Endothelial cell of umbilical vein (primary cell): ENCODE results near the gene TESPA1. TPM values are rescaled to one million over a fixed set of nuclear protein-coding genes. Genes with fewer than 3 reads are reported as not detected.
"Not testable (repeated sequence)": the region's sequence is repeated elsewhere in the genome, so short reads cannot be mapped to it uniquely, and the experiment has no call there.

Experiments
- BruUV-seq: library from RNA; stranded (reverse); fragments of 400-500 nt; replicated peaks from 2 replicates; lab custom pipeline; 2021; lab: Mats Ljungman, UMichigan
- CTCF ChIA-PET: fragments of 300-600, 350-600 bp; sonication (Branson Sonifier 250); formaldehyde crosslinking; loops from one replicate; lab custom pipeline; 2021; ENCODE audit warnings: antibody characterized with exemption, inconsistent platforms; lab: Charles Lee
- POLR2A ChIA-PET: fragments of 300-600, 350-600 bp; sonication (Branson Sonifier 250); formaldehyde crosslinking; loops from one replicate; lab custom pipeline; 2021; ENCODE audit warnings: antibody characterized with exemption, inconsistent platforms; lab: Charles Lee
- DNase-seq: peaks from one replicate; pipeline ENCODE4 v3.0.0-alpha.2; 2011; ENCODE audit warnings: low read depth, low spot score
- FAIRE-seq: peaks from 2 replicates; lab custom pipeline; 2011; peaks lifted over from hg19 to GRCh38; lab: Jason Lieb, UNC
- H2AFZ ChIP-seq: 2 replicates; pipeline ENCODE4 v1.6.0; 2012; ENCODE audit warnings: low read depth, low read length, control low read depth, inconsistent platforms
- H3K27ac ChIP-seq: 2 replicates; pipeline ENCODE4 v1.5.1; 2011; ENCODE audit warnings: low read depth, mild to moderate bottlenecking, control low read depth, low read length, moderate library complexity; ENCODE audit not compliant: insufficient read depth
- H3K27me3 ChIP-seq, 2 experiments: 2 replicates each; pipeline versions ENCODE4 v1.6.0 to v1.6.1; 2011; ENCODE audit warnings: low read length in 2 of 2, mixed read lengths in 1 of 2; ENCODE audit not compliant: control insufficient read depth in 2 of 2, insufficient read depth in 2 of 2
- H3K36me3 ChIP-seq, 2 experiments: 2 replicates in 1 of 2; 3 replicates in 1 of 2; pipeline ENCODE4 v1.5.1; 2011; ENCODE audit warnings: low read length in 2 of 2, mild to moderate bottlenecking in 1 of 2, moderate library complexity in 1 of 2; ENCODE audit not compliant: control insufficient read depth in 2 of 2, insufficient read depth in 2 of 2; ENCODE audit errors: extremely low read depth in 1 of 2
- H3K4me1 ChIP-seq: 3 replicates; pipeline ENCODE4 v1.5.1; 2011; ENCODE audit warnings: mild to moderate bottlenecking, low read length; ENCODE audit not compliant: control insufficient read depth, insufficient read depth; ENCODE audit errors: extremely low read depth
- H3K4me2 ChIP-seq: 2 replicates; pipeline ENCODE4 v1.6.1; 2011; ENCODE audit warnings: low read length, control low read depth, mixed read lengths; ENCODE audit not compliant: insufficient read depth
- H3K4me3 ChIP-seq, 3 experiments: fragments of 200-600 bp in 1 of 3; sonication (generic), shearing (Covaris generic) in 1 of 3; replicated peaks in 1 of 3; 2 replicates each; pipeline ENCODE4 v1.5.1; 2011 to 2016; ENCODE audit warnings: control low read depth in 3 of 3, low read length in 3 of 3, mild to moderate bottlenecking in 2 of 3, inconsistent platforms in 1 of 3, low read depth in 1 of 3, moderate library complexity in 1 of 3; ENCODE audit not compliant: insufficient read depth in 1 of 3
- H3K79me2 ChIP-seq: 2 replicates; pipeline ENCODE4 v1.6.0; 2012; ENCODE audit warnings: low read length, inconsistent platforms; ENCODE audit not compliant: control insufficient read depth, insufficient read depth
- H3K9ac ChIP-seq: replicated peaks from 2 replicates; pipeline ENCODE3; 2011; ENCODE audit warnings: low read length, control low read depth; ENCODE audit not compliant: insufficient read depth; ENCODE audit errors: extremely low read depth
- H3K9me1 ChIP-seq: replicated peaks from 3 replicates; pipeline ENCODE4 v1.6.0; 2011; ENCODE audit warnings: mild to moderate bottlenecking, low read length; ENCODE audit not compliant: control insufficient read depth, insufficient read depth; ENCODE audit errors: extremely low read depth
- H3K9me3 ChIP-seq: replicated peaks from 2 replicates; pipeline ENCODE4 v1.5.1; 2012; ENCODE audit warnings: low read length, inconsistent platforms; ENCODE audit not compliant: control insufficient read depth, insufficient read depth
- H4K20me1 ChIP-seq: replicated peaks from 2 replicates; pipeline ENCODE3; 2011; ENCODE audit warnings: mild to moderate bottlenecking, low read length; ENCODE audit not compliant: control insufficient read depth, insufficient read depth; ENCODE audit errors: extremely low read depth
- EZH2 ChIP-seq: IDR thresholded peaks from 2 replicates; pipeline ENCODE4 v1.6.1; 2012; ENCODE audit warnings: borderline replicate concordance, low read depth, mild to moderate bottlenecking, moderate library complexity, low read length, inconsistent platforms; ENCODE audit not compliant: severe bottlenecking
- FOS ChIP-seq: IDR thresholded peaks from 2 replicates; pipeline ENCODE4 v1.6.1; 2011; ENCODE audit warnings: mild to moderate bottlenecking, low read length, moderate library complexity, borderline replicate concordance; ENCODE audit not compliant: insufficient read depth
- GATA2 ChIP-seq: IDR thresholded peaks from 2 replicates; pipeline ENCODE4 v1.7.0; 2011; ENCODE audit warnings: low read depth, mild to moderate bottlenecking, moderate library complexity, mixed read lengths, low read length; ENCODE audit not compliant: insufficient read length, insufficient read depth
- JUN ChIP-seq: IDR thresholded peaks from 2 replicates; pipeline ENCODE4 v1.6.1; 2011; ENCODE audit warnings: borderline replicate concordance, low read depth; ENCODE audit not compliant: insufficient read length, insufficient read depth
- MYC ChIP-seq: IDR thresholded peaks from one replicate; pipeline ENCODE4 v1.6.1; 2011; ENCODE audit warnings: mild to moderate bottlenecking, low read depth, low read length
- POLR2A ChIP-seq: IDR thresholded peaks from 2 replicates; pipeline ENCODE4 v1.6.1; 2012; ENCODE audit warnings: low read depth, mild to moderate bottlenecking, control low read depth, low read length
- POLR2AphosphoS5 ChIP-seq: IDR thresholded peaks from 2 replicates; pipeline ENCODE4 v1.6.1; 2012; ENCODE audit warnings: low read depth, mild to moderate bottlenecking, control low read depth, low read length, moderate library complexity; ENCODE audit not compliant: insufficient read depth
- dilution Hi-C: fragments of 300-500 bp; cut with MboI; formaldehyde crosslinking; loops from one replicate; pipeline ENCODE4 v1.15.0; 2019; ENCODE audit warnings: low sequenced_read_pairs; ENCODE audit not compliant: extremely low pct_ligation_motif_present
- intact Hi-C: fragments of 100-400 bp; cut with micrococcal nuclease; formaldehyde crosslinking; loops from one replicate; pipeline ENCODE4 v1.10.0; 2022
- polyA plus RNA-seq, 4 experiments: library from polyadenylated mRNA; depleted of rRNA in 3 of 4; stranded (reverse) in 3 of 4; unstranded in 1 of 4; fragments of >200 nt; gene quantifications; 2 replicates each; pipeline versions ENCODE4 v1.2.1 to v1.2.3, GENCODE V29; 2011 to 2012; ENCODE audit warnings: missing spikeins in 1 of 4
- total RNA-seq: library from RNA; stranded (reverse); gene quantifications from 2 replicates; pipeline ENCODE4 v1.2.3, GENCODE V29; 2021
- TF ChIP-seq, protein P1 (sequence below): IDR thresholded peaks from 2 replicates; pipeline ENCODE4 v1.6.1; 2011; ENCODE audit not compliant: insufficient read depth, insufficient read length
- TF ChIP-seq, protein P2 (sequence below), 2 donors: IDR thresholded peaks; 1 replicate in 1 of 2; 2 replicates in 1 of 2; pipeline ENCODE4 v1.5.1; 2011; ENCODE audit warnings: low read length in 2 of 2, mild to moderate bottlenecking in 2 of 2, moderate library complexity in 2 of 2, control low read depth in 1 of 2, inconsistent platforms in 1 of 2, low read depth in 1 of 2; ENCODE audit not compliant: insufficient read depth in 1 of 2; ENCODE audit errors: extremely low read depth in 1 of 2

The TESPA1 gene
- total and polyA plus RNA-seq, 2 donors (not counting 3 experiments of a cell fraction or from before 2014, with no cell fraction given): not detected

DNA sequence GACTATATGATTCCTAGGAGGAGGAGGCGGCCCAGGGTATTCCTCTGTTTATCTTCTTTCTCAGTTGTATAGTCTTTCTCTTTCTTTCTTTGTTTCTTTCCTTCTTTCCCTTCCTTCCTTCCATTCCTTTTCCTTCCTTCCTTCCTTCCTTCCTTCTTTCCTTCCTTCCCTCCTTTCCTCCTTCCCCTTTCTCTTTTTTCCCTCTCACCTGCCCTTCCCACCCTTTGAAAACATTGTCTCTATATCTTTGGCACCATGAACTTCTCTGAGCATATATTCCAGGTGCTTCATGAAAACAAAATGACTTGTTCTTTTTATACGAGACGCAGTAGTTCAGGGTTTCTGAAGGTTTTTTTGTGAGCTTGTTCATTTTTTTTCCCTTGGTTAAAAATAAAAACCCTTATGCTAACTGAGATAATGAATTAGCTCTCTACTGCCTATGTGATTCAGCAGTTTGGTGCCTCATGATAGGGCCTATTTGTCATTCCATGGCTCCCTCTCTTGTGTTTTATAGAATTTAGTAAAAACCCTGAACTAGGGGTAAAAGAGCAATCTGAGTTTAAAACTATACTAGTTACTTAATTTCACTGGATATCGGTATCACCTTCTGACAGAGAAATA, 3.2 kb upstream of the TESPA1 start:
- dilution Hi-C loops (no loop called here), intact Hi-C loops (no loop called here)
- CTCF ChIA-PET: interaction anchor here (0.9 to 1.1 kb wide), 2 partner anchors 81 to 127 kb away, joined by 3 read pairs; no protein-coding TSS in a partner anchor
- Histone ChIP-seq H3K4me2 (no peak overlapping the region), H3K79me2 (no peaks in the 10 kb centered on the region), H3K27me3 (peaks cover 0 to 4% of the 10 kb centered on the region in 2 experiments), H3K9ac (no peak overlapping the region), H3K4me3 (no peak overlapping the region), H3K9me3 (no peaks in the 10 kb centered on the region), H3K4me1 (no peaks in the 10 kb centered on the region), H3K9me1 (no peaks in the 10 kb centered on the region), H3K27ac (no peak overlapping the region), H2AFZ (no peak overlapping the region), H3K36me3 (no peaks in the 10 kb centered on the region), H4K20me1 (no peaks in the 10 kb centered on the region)
- FAIRE-seq: no peak
- DNase-seq: no peak
- TF ChIP-seq FOS (no peak), POLR2A (no peak), MYC (no peak), JUN (no peak), POLR2AphosphoS5 (no peak), GATA2 (no peak), EZH2 (no peak)
- TF ChIP-seq, protein P1, sequence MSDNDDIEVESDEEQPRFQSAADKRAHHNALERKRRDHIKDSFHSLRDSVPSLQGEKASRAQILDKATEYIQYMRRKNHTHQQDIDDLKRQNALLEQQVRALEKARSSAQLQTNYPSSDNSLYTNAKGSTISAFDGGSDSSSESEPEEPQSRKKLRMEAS: no peak
- TF ChIP-seq, protein P2, sequence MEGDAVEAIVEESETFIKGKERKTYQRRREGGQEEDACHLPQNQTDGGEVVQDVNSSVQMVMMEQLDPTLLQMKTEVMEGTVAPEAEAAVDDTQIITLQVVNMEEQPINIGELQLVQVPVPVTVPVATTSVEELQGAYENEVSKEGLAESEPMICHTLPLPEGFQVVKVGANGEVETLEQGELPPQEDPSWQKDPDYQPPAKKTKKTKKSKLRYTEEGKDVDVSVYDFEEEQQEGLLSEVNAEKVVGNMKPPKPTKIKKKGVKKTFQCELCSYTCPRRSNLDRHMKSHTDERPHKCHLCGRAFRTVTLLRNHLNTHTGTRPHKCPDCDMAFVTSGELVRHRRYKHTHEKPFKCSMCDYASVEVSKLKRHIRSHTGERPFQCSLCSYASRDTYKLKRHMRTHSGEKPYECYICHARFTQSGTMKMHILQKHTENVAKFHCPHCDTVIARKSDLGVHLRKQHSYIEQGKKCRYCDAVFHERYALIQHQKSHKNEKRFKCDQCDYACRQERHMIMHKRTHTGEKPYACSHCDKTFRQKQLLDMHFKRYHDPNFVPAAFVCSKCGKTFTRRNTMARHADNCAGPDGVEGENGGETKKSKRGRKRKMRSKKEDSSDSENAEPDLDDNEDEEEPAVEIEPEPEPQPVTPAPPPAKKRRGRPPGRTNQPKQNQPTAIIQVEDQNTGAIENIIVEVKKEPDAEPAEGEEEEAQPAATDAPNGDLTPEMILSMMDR (IDR thresholded peaks at IDR 0.05; ENCODE audit: extremely low read depth in 1 of 2, insufficient read depth in 1 of 2, low read depth in 1 of 2, low read length in 2 of 2): no peak
- BruUV-seq: no TSS peak
- POLR2A ChIA-PET: no interaction called here

DNA sequence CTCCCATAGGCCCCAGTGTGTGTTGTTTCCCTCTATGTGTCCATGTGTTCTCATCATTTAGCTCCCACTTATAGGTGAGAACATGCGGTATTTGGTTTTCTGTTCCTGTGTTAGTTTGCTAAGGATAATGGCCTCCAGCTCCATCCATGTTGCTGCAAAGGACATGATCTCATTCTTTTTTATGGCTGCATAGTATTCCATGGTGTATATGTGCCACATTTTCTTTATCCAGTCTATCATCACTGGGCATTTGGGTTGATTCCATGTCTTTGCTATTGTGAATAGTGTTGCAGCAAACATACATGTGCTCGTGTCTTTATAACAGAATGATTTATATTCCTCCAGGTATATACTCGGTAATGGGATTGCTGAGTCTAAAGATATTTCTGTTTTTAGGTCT, 2.2 kb upstream of the TESPA1 start:
- H3K9me3 ChIP-seq, intact Hi-C loops, H3K9me1 ChIP-seq, FAIRE-seq, H3K79me2 ChIP-seq, H3K9ac ChIP-seq, H3K4me3 ChIP-seq, H3K4me1 ChIP-seq, H3K36me3 ChIP-seq, H3K27me3 ChIP-seq, dilution Hi-C loops, H3K27ac ChIP-seq, H3K4me2 ChIP-seq, H2AFZ ChIP-seq, DNase-seq, POLR2A ChIA-PET, BruUV-seq, H4K20me1 ChIP-seq: not testable (repeated sequence)
- CTCF ChIA-PET: interaction anchor here (1.9 kb wide), 1 partner anchor 14 kb away, joined by 4 read pairs; no protein-coding TSS in a partner anchor
